Measurements from ENCODE around the gene TBC1D14. TPM values are rescaled to one million over a fixed set of nuclear protein-coding genes. Genes with fewer than 3 reads are reported as not detected.

Gene TBC1D14
- total and polyA plus RNA-seq, 2 experiments from 2014 or later, result 33.6 to 50.8 TPM

- H3K27ac ChIP-seq, result peak overlapping the region; percentile 47
Measured at GRCh38 chr4:7004331-7004730, 94.7 kb downstream of the TBC1D14 start.

GRCh38 chr4:7005571-7005970 lies 95.9 kb downstream of the TBC1D14 start:
- Histone ChIP-seq H3K79me2 (peaks cover 15% of the 10 kb centered on the region), H3K36me3 (replicated peaks; ENCODE audit: insufficient read depth, low read depth) (no peaks in the 10 kb centered on the region), H2AFZ (no peak overlapping the region), H3K27ac (peak overlapping the region; percentile 20), H3K9me2 (replicated peaks; ENCODE audit: insufficient read depth) (no peaks in the 10 kb centered on the region), H3K27me3 (no peaks in the 10 kb centered on the region), H3K4me2 (no peak overlapping the region), H3K9me3 (ENCODE audit: low read depth) (no peaks in the 10 kb centered on the region), H4K20me1 (ENCODE audit: insufficient read depth, poor library complexity, severe bottlenecking) (peaks cover 4% of the 10 kb centered on the region), H3K4me3 (no peak overlapping the region), H3K4me1 (ENCODE audit: insufficient read depth) (peaks cover 4% of the 10 kb centered on the region)
- DNase-seq (ENCODE audit: low spot score), result no peak
- no peak for TF ChIP-seq EZH2 (IDR thresholded peaks at IDR 0.05; ENCODE audit: borderline replicate concordance)
- no peak for TF ChIP-seq CTCF (IDR thresholded peaks at IDR 0.05; ENCODE audit: poor library complexity)
- TF ChIP-seq EZH2phosphoT487 (IDR thresholded peaks at IDR 0.05; ENCODE audit: low read depth, severe bottlenecking, unreplicated experiment), result no peak
- WGBS (ENCODE audit: low lambda C conversion rate, missing lambda C conversion rate), result 86% methylated on average over 4 of the region's 4 CpGs

More at GRCh38 chr4:7004331-7004730, 94.7 kb downstream of the TBC1D14 start:
- no peak overlapping the region for H3K4me3 ChIP-seq
- 69% methylated on average over 4 of the region's 4 CpGs for WGBS (ENCODE audit: low lambda C conversion rate, missing lambda C conversion rate)
- no peaks in the 10 kb centered on the region for H3K9me3 ChIP-seq (ENCODE audit: low read depth)
- peaks cover 15% of the 10 kb centered on the region for H3K79me2 ChIP-seq
- H3K9me2 ChIP-seq (replicated peaks; ENCODE audit: insufficient read depth), result no peaks in the 10 kb centered on the region
- no peaks in the 10 kb centered on the region for H3K27me3 ChIP-seq
- no peak for TF ChIP-seq CTCF (IDR thresholded peaks at IDR 0.05; ENCODE audit: poor library complexity)
- TF ChIP-seq EZH2phosphoT487 (IDR thresholded peaks at IDR 0.05; ENCODE audit: low read depth, severe bottlenecking, unreplicated experiment), result no peak
- TF ChIP-seq EZH2 (IDR thresholded peaks at IDR 0.05; ENCODE audit: borderline replicate concordance), result no peak
- peaks cover 4% of the 10 kb centered on the region for H4K20me1 ChIP-seq (ENCODE audit: insufficient read depth, poor library complexity, severe bottlenecking)
- H3K36me3 ChIP-seq (replicated peaks; ENCODE audit: insufficient read depth, low read depth), result no peaks in the 10 kb centered on the region
- peaks cover 4% of the 10 kb centered on the region for H3K4me1 ChIP-seq (ENCODE audit: insufficient read depth)
- DNase-seq (ENCODE audit: low spot score), result no peak
- H2AFZ ChIP-seq, result no peak overlapping the region
- no peak overlapping the region for H3K4me2 ChIP-seq

GRCh38 chr4:7006411-7006810 lies 96.8 kb downstream of the TBC1D14 start:
- Histone ChIP-seq H3K4me1 (ENCODE audit: insufficient read depth) (peaks cover 4% of the 10 kb centered on the region), H3K4me3 (no peak overlapping the region), H3K27me3 (no peaks in the 10 kb centered on the region), H3K79me2 (peaks cover 15% of the 10 kb centered on the region), H3K9me3 (ENCODE audit: low read depth) (no peaks in the 10 kb centered on the region), H3K9me2 (replicated peaks; ENCODE audit: insufficient read depth) (no peaks in the 10 kb centered on the region), H2AFZ (no peak overlapping the region), H3K36me3 (replicated peaks; ENCODE audit: insufficient read depth, low read depth) (no peaks in the 10 kb centered on the region), H3K4me2 (no peak overlapping the region), H4K20me1 (ENCODE audit: insufficient read depth, poor library complexity, severe bottlenecking) (peaks cover 4% of the 10 kb centered on the region), H3K27ac (peak overlapping the region; percentile 20)
- 47% methylated on average over 3 of the region's 3 CpGs for WGBS (ENCODE audit: low lambda C conversion rate, missing lambda C conversion rate)
- TF ChIP-seq EZH2phosphoT487 (IDR thresholded peaks at IDR 0.05; ENCODE audit: low read depth, severe bottlenecking, unreplicated experiment) (no peak), CTCF (IDR thresholded peaks at IDR 0.05; ENCODE audit: poor library complexity) (no peak), EZH2 (IDR thresholded peaks at IDR 0.05; ENCODE audit: borderline replicate concordance) (no peak)
- DNase-seq (ENCODE audit: low spot score), result no peak
